ENCODE results near the gene SIKE1. TPM values are rescaled to one million over a fixed set of nuclear protein-coding genes. Genes with fewer than 3 reads are reported as not detected.
A peak's percentile ranks its signal among the peaks of the same experiment; 100 is the strongest.
"Not testable (repeated sequence)": the region's sequence is repeated elsewhere in the genome, so short reads cannot be mapped to it uniquely, and the experiment has no call there.

The SIKE1 gene
- 69.0 TPM for total RNA-seq

GRCh38 chr1:114780344-114781226 is at the start of gene SIKE1:
Gene SIKE1, minus strand, starts transcription at chr1:114780685. Its CDS starts 78 bp downstream, at chr1:114780607.
- peak; percentile 92 for DNase-seq

- DNase-seq: not testable (repeated sequence)
Measured at GRCh38 chr1:114830075-114830474, 49.6 kb upstream of the SIKE1 start.

GRCh38 chr1:114828251-114828650 is 47.8 kb upstream of the SIKE1 start:
- no peak for DNase-seq

GRCh38 chr1:114821978-114822377 is 41.5 kb upstream of the SIKE1 start:
- DNase-seq: no peak

- no peak for DNase-seq
Measured at GRCh38 chr1:114820392-114820791, 39.9 kb upstream of the SIKE1 start.

- DNase-seq: no peak
Measured at GRCh38 chr1:114819869-114820268, 39.4 kb upstream of the SIKE1 start.

- not testable (repeated sequence) for DNase-seq
Measured at GRCh38 chr1:114804449-114804848, 24.0 kb upstream of the SIKE1 start.

- DNase-seq: no peak
Measured at GRCh38 chr1:114803001-114803400, 22.5 kb upstream of the SIKE1 start.

- no peak for DNase-seq
Measured at GRCh38 chr1:114794038-114794437, 13.6 kb upstream of the SIKE1 start.

- DNase-seq: not testable (repeated sequence)
Measured at GRCh38 chr1:114790581-114790980, 10.1 kb upstream of the SIKE1 start.

- not testable (repeated sequence) for DNase-seq
Measured at GRCh38 chr1:114786440-114786839, 6.0 kb upstream of the SIKE1 start.

- DNase-seq: no peak
Measured at GRCh38 chr1:114782476-114782875, 2.0 kb upstream of the SIKE1 start.

GRCh38 chr1:114779722-114780121 is 763 bp downstream of the SIKE1 start:
- no peak for DNase-seq

- not testable (repeated sequence) for DNase-seq
Measured at GRCh38 chr1:114776726-114777125, 3.8 kb downstream of the SIKE1 start.

GRCh38 chr1:114771992-114772391 is 8.5 kb downstream of the SIKE1 start:
- DNase-seq: no peak

GRCh38 chr1:114770989-114771388 is 9.5 kb downstream of the SIKE1 start:
- no peak for DNase-seq

GRCh38 chr1:114764689-114765088 is 15.8 kb downstream of the SIKE1 start:
- no peak for DNase-seq

- no peak for DNase-seq
Measured at GRCh38 chr1:114758256-114758832, 22.1 kb downstream of the SIKE1 start.

GRCh38 chr1:114757455-114758255 is 22.8 kb downstream of the SIKE1 start, which contains the start of gene CSDE1:
Gene CSDE1, minus strand, starts transcription at chr1:114757984. Its CDS starts 18,094 bp downstream, at chr1:114739890.
- peak; percentile 99 for DNase-seq

GRCh38 chr1:114756949-114757454 is 23.5 kb downstream of the SIKE1 start:
- peak; percentile 69 for DNase-seq

- no peak for DNase-seq
Measured at GRCh38 chr1:114756009-114756892, 24.2 kb downstream of the SIKE1 start.
